Measurements from ENCODE around the gene ARHGEF10L.

Gene ARHGEF10L

GRCh38 chr1:17576519-17576853, 37.0 kb downstream of the ARHGEF10L start:
- Mint-ChIP-seq H3K36me3 (no peaks in the 10 kb centered on the region), H3K27ac (no peak overlapping the region), H3K9me3 (no peaks in the 10 kb centered on the region), H3K27me3 (peaks cover 3% of the 10 kb centered on the region), H3K4me3 (no peak overlapping the region), H3K4me1 (peaks cover 2% of the 10 kb centered on the region)
- no peak for DNase-seq (ENCODE audit: low spot score in 2 of 2)
- ATAC-seq (ENCODE audit: low read depth): no peak

GRCh38 chr1:17577907-17578297, 38.4 kb downstream of the ARHGEF10L start:
- no peak for ATAC-seq (ENCODE audit: low read depth)
- Mint-ChIP-seq H3K4me3 (no peak overlapping the region), H3K4me1 (peaks cover 2% of the 10 kb centered on the region), H3K27ac (no peak overlapping the region), H3K27me3 (peaks cover 3% of the 10 kb centered on the region), H3K9me3 (no peaks in the 10 kb centered on the region), H3K36me3 (no peaks in the 10 kb centered on the region)
- no peak for DNase-seq (ENCODE audit: low spot score in 2 of 2)

GRCh38 chr1:17579951-17580939, 40.7 kb downstream of the ARHGEF10L start:
- H3K9me3 Mint-ChIP-seq: no peaks in the 10 kb centered on the region

GRCh38 chr1:17581389-17582123, 42.1 kb downstream of the ARHGEF10L start:
- Mint-ChIP-seq H3K4me1 (peaks cover 2% of the 10 kb centered on the region), H3K4me3 (no peak overlapping the region), H3K36me3 (no peaks in the 10 kb centered on the region), H3K9me3 (no peaks in the 10 kb centered on the region), H3K27me3 (peaks cover 6% of the 10 kb centered on the region), H3K27ac (no peak overlapping the region)
- no peak for DNase-seq (ENCODE audit: low spot score in 2 of 2)
- ATAC-seq (ENCODE audit: low read depth): no peak

More at GRCh38 chr1:17579951-17580939, 40.7 kb downstream of the ARHGEF10L start:
- no peak for DNase-seq (ENCODE audit: low spot score in 2 of 2)
- H3K36me3 Mint-ChIP-seq: no peaks in the 10 kb centered on the region
- H3K4me1 Mint-ChIP-seq: peaks cover 2% of the 10 kb centered on the region
- H3K27me3 Mint-ChIP-seq: peaks cover 6% of the 10 kb centered on the region
- no peak overlapping the region for H3K4me3 Mint-ChIP-seq
- H3K27ac Mint-ChIP-seq: no peak overlapping the region
- no peak for ATAC-seq (ENCODE audit: low read depth)

- H3K4me1 Mint-ChIP-seq: peaks cover 2% of the 10 kb centered on the region
- ATAC-seq (ENCODE audit: low read depth) (no peak), DNase-seq (ENCODE audit: low spot score in 2 of 2) (no peak)
- peaks cover 7% of the 10 kb centered on the region for H3K27me3 Mint-ChIP-seq
- no peaks in the 10 kb centered on the region for H3K9me3 Mint-ChIP-seq
- H3K27ac Mint-ChIP-seq: no peak overlapping the region
- H3K36me3 Mint-ChIP-seq: no peaks in the 10 kb centered on the region
- no peak overlapping the region for H3K4me3 Mint-ChIP-seq
Measured at GRCh38 chr1:17582124-17582774, 42.8 kb downstream of the ARHGEF10L start.

GRCh38 chr1:17584539-17584938, 45.0 kb downstream of the ARHGEF10L start:
- H3K27me3 Mint-ChIP-seq: peaks cover 5% of the 10 kb centered on the region
- H3K4me1 Mint-ChIP-seq: peaks cover 2% of the 10 kb centered on the region
- H3K27ac Mint-ChIP-seq: no peak overlapping the region

GRCh38 chr1:17585266-17585987, 45.9 kb downstream of the ARHGEF10L start:
- Mint-ChIP-seq H3K27ac (no peak overlapping the region), H3K4me3 (no peak overlapping the region)

More at GRCh38 chr1:17584539-17584938, 45.0 kb downstream of the ARHGEF10L start:
- Mint-ChIP-seq H3K36me3 (no peaks in the 10 kb centered on the region), H3K4me3 (no peak overlapping the region), H3K9me3 (no peaks in the 10 kb centered on the region)
- ATAC-seq (ENCODE audit: low read depth): no peak
- DNase-seq (ENCODE audit: low spot score in 2 of 2): no peak

GRCh38 chr1:17586172-17586964, 46.9 kb downstream of the ARHGEF10L start:
- Mint-ChIP-seq H3K4me3 (no peak overlapping the region), H3K27ac (no peak overlapping the region), H3K36me3 (no peaks in the 10 kb centered on the region), H3K9me3 (no peaks in the 10 kb centered on the region), H3K27me3 (peaks cover 8% of the 10 kb centered on the region), H3K4me1 (no peaks in the 10 kb centered on the region)
- ATAC-seq (ENCODE audit: low read depth): no peak
- DNase-seq (ENCODE audit: low spot score in 2 of 2): no peak

More at GRCh38 chr1:17585266-17585987, 45.9 kb downstream of the ARHGEF10L start:
- Mint-ChIP-seq H3K27me3 (peaks cover 8% of the 10 kb centered on the region), H3K9me3 (no peaks in the 10 kb centered on the region), H3K36me3 (no peaks in the 10 kb centered on the region), H3K4me1 (peaks cover 2% of the 10 kb centered on the region)
- no peak for DNase-seq (ENCODE audit: low spot score in 2 of 2)
- no peak for ATAC-seq (ENCODE audit: low read depth)

GRCh38 chr1:17587693-17588047, 48.2 kb downstream of the ARHGEF10L start:
- H3K4me3 Mint-ChIP-seq: no peak overlapping the region
- H3K9me3 Mint-ChIP-seq: no peaks in the 10 kb centered on the region
- no peaks in the 10 kb centered on the region for H3K4me1 Mint-ChIP-seq
- DNase-seq (ENCODE audit: low spot score in 2 of 2) (no peak), ATAC-seq (ENCODE audit: low read depth) (no peak)
- H3K36me3 Mint-ChIP-seq: no peaks in the 10 kb centered on the region
- no peak overlapping the region for H3K27ac Mint-ChIP-seq
- H3K27me3 Mint-ChIP-seq: peaks cover 8% of the 10 kb centered on the region

- no peak for ATAC-seq (ENCODE audit: low read depth)
- Mint-ChIP-seq H3K4me3 (no peak overlapping the region), H3K9me3 (no peaks in the 10 kb centered on the region), H3K27ac (no peak overlapping the region), H3K4me1 (no peaks in the 10 kb centered on the region), H3K36me3 (no peaks in the 10 kb centered on the region), H3K27me3 (peaks cover 10% of the 10 kb centered on the region)
- no peak for DNase-seq (ENCODE audit: low spot score in 2 of 2)
Measured at GRCh38 chr1:17588048-17588871, 48.8 kb downstream of the ARHGEF10L start.

- no peak for ATAC-seq (ENCODE audit: low read depth)
- no peaks in the 10 kb centered on the region for H3K9me3 Mint-ChIP-seq
- no peak overlapping the region for H3K27ac Mint-ChIP-seq
- H3K4me1 Mint-ChIP-seq: no peaks in the 10 kb centered on the region
- H3K27me3 Mint-ChIP-seq: peaks cover 7% of the 10 kb centered on the region
- no peaks in the 10 kb centered on the region for H3K36me3 Mint-ChIP-seq
- H3K4me3 Mint-ChIP-seq: no peak overlapping the region
- DNase-seq (ENCODE audit: low spot score in 2 of 2): no peak
Measured at GRCh38 chr1:17591814-17592430, 52.4 kb downstream of the ARHGEF10L start.

- Mint-ChIP-seq H3K27me3 (peaks cover 8% of the 10 kb centered on the region), H3K27ac (no peak overlapping the region), H3K9me3 (no peaks in the 10 kb centered on the region), H3K4me3 (no peak overlapping the region), H3K36me3 (no peaks in the 10 kb centered on the region), H3K4me1 (no peaks in the 10 kb centered on the region)
- DNase-seq (ENCODE audit: low spot score in 2 of 2): no peak
- no peak for ATAC-seq (ENCODE audit: low read depth)
Measured at GRCh38 chr1:17594026-17594425, 54.5 kb downstream of the ARHGEF10L start.

All from memory B cell (primary cell).